ENCODE results near the gene CSGALNACT2.

CSGALNACT2 gene

DNA sequence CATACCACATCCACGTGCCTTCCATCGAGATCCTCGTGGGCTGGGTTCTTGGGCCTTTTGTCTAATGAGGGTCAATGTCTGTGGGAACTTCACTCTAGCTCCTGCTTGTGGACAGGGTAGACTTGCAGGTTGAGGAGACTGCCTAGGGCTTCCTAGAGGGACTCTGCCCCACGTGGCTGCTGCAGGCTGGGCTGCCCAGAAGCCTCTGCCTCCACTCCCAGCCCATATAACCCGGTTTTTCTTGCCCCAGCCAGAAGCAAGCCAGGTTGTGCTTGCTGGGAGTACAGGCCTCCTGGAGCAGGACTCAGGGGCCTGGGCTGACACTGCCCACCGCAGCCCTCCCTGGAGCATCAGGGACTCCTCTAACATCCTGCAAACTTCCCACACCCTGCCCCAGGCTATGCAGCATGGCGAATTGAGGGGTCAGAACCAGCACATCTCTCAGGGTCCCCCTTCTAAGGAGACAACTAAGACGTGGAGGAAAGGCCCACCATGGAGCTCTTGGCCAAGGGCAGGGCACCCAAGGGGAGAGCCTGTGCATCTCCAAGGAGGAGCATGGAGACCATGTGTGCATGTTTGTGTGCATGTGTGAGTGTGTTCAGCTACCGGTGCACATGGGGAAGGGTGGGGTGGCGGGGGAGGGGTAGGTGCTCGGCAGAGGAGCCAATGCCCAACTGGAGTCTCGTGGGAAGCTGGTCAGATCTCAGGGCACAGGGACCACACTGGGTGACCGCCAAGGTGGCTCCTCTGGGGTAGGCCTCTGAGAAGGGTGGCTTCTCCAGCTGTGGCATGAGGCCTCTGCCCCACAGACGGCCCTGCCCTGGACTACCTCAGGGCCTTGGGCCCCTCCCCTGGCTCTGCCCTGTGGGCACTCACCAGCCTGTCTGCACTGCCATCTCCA lies 66.0 kb downstream of the CSGALNACT2 start:
- no peaks in the 10 kb centered on the region for H3K9me3 ChIP-seq (ENCODE audit: control insufficient read depth in 2 of 2, low read length in 2 of 2)
- peaks cover 8 to 12% of the 10 kb centered on the region in 2 donors for H3K27me3 ChIP-seq (ENCODE audit: control insufficient read depth in 1 of 2, insufficient read depth in 2 of 2, low read length in 2 of 2)
- no peak overlapping the region for H3K9ac ChIP-seq (ENCODE audit: low read length in 2 of 2)
- no peak overlapping the region for H3K27ac ChIP-seq (ENCODE audit: low read length)
- no peaks in the 10 kb centered on the region for H3K36me3 ChIP-seq (ENCODE audit: control insufficient read depth in 2 of 2, insufficient read depth in 2 of 2, low read length in 2 of 2)
- H3K4me3 ChIP-seq (ENCODE audit: low read length in 2 of 2): no peak overlapping the region
- no peaks in the 10 kb centered on the region for H3K4me1 ChIP-seq (ENCODE audit: control insufficient read depth, insufficient read depth, low read length)

DNA sequence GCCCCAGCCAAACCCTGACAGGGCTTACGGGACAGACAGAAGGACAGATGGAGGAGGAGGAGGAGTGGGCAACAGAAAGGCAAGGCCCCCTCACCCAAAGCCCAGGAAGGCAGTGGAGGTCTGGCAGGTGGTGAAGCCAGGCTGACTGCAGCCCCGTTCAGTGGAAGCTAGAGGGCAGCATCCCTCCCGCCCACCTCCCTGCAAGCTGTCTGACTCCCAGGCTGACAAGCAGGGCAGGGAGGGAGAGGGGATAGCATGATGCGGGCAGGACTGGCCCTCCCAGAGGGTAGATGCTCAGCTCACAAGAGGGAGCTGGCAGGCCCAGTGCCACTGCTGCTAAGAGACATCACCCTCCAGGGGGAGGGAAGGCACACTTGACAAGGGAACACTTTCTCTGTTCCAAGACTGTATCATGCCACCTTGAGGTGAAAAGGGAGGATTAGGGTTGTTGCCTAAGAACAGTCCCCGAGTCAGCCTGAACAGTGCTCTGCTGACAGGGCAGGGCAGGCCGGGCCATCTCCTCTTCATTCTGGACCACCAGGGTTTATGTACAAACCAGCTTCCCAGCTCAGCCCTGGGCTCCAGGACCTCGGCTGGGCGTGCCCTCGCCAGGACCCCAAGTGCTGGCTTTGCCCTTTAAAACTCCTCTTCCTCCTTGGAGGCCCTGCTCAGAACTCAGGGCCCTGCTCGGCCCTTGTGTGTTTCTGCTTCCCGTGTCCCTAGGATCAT lies 66.9 kb downstream of the CSGALNACT2 start:
- H3K9ac ChIP-seq (ENCODE audit: low read length in 2 of 2): no peak overlapping the region
- H3K4me3 ChIP-seq (ENCODE audit: low read length in 2 of 2): no peak overlapping the region
- no peak overlapping the region for H3K27ac ChIP-seq (ENCODE audit: low read length)

DNA sequence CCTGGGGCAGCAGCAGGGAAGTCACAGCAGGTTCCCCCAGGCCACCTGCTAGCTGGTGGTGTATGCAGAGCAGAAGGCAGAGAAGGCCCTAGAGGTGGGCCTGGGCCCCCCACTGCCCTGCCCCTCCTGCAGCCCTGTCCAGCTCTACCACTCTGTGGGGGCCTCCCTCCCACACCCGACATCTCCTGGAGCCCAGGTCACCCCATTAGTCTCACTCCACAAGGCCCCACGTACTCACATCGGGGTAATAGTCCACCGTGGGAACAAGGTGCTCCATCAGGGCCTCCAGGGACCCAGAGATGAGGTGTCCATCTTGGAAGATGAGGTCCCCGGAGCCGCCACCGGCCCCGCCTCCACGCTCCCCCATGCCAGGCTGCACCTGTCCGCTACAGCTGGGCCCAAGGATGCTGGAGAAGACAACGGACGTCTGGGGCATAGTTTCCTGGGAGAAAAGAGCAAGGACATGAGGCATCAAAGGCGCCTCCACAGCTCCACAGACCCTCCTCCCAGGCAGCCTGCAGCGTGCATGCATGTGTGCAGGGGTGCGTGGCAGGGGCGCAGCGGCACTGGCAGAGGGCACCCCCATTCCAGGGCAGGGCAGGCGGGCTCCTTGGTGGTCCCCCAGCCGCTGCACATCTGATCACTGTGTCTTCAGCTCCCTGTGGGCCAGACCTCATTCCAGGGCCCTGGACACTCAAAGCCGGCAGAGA lies 67.6 kb downstream of the CSGALNACT2 start:
- no peaks in the 10 kb centered on the region for H3K4me1 ChIP-seq (ENCODE audit: control insufficient read depth, insufficient read depth, low read length)
- no peak overlapping the region for H3K4me3 ChIP-seq (ENCODE audit: low read length in 2 of 2)
- H3K27me3 ChIP-seq (ENCODE audit: control insufficient read depth in 1 of 2, insufficient read depth in 2 of 2, low read length in 2 of 2): peaks cover 0 to 5% of the 10 kb centered on the region in 2 donors
- no peak overlapping the region for H3K27ac ChIP-seq (ENCODE audit: low read length)
- H3K9me3 ChIP-seq (ENCODE audit: control insufficient read depth in 2 of 2, low read length in 2 of 2): no peaks in the 10 kb centered on the region
- H3K9ac ChIP-seq (ENCODE audit: low read length in 2 of 2): no peak overlapping the region
- H3K36me3 ChIP-seq (ENCODE audit: control insufficient read depth in 2 of 2, insufficient read depth in 2 of 2, low read length in 2 of 2): no peaks in the 10 kb centered on the region

More for the DNA sequence above, 66.9 kb downstream of the CSGALNACT2 start:
- Histone ChIP-seq H3K27me3 (ENCODE audit: control insufficient read depth in 1 of 2, insufficient read depth in 2 of 2, low read length in 2 of 2) (peaks cover 4 to 5% of the 10 kb centered on the region in 2 donors), H3K36me3 (ENCODE audit: control insufficient read depth in 2 of 2, insufficient read depth in 2 of 2, low read length in 2 of 2) (no peaks in the 10 kb centered on the region), H3K9me3 (ENCODE audit: control insufficient read depth in 2 of 2, low read length in 2 of 2) (no peaks in the 10 kb centered on the region), H3K4me1 (ENCODE audit: control insufficient read depth, insufficient read depth, low read length) (no peaks in the 10 kb centered on the region)

DNA sequence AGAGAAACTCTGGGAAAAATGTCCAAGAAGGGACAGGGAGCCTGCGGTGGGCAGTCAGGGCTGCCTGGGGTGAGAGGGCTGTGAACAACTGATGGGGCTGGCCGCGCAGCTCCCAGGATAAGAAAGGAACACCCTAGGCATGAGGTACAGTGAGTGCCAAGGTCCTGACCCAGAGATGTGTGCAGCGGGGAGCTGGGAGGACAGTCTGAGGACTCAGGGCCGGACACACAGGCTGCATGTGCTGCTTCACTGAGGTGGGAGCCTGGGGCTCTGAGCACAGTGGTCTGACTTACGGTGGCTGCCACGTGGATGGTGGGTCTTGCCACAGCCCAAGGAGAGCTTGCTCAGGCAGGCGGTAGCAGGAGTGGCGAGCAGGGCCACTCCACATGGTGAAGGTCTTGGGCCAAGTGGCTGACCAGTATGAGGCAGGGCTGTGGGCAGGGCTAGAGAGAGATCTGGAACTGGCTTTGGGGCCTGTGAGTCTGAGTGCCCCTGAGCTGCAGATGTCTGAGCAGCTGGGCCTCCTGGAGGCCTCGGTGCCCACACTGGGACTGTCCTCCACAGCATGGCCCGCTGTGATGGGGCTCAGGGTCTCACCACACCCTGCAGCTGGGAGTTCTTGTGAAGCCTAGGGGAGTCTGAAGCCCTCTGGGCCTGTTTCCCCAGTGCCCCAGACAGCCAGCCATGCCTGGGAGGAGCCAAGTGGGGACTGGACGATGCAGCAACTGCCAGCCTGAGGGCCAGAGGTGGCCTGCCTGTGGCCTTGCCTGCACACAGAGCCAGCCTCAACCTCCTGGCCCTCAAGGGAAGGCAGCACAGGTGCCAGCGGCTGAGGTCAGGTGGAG lies 68.4 kb downstream of the CSGALNACT2 start:
- H3K9me3 ChIP-seq (ENCODE audit: control insufficient read depth in 2 of 2, low read length in 2 of 2): no peaks in the 10 kb centered on the region
- no peak overlapping the region for H3K27ac ChIP-seq (ENCODE audit: low read length)
- no peaks in the 10 kb centered on the region for H3K36me3 ChIP-seq (ENCODE audit: control insufficient read depth in 2 of 2, insufficient read depth in 2 of 2, low read length in 2 of 2)
- H3K4me1 ChIP-seq (ENCODE audit: control insufficient read depth, insufficient read depth, low read length): peaks cover 2% of the 10 kb centered on the region
- H3K27me3 ChIP-seq (ENCODE audit: control insufficient read depth in 1 of 2, insufficient read depth in 2 of 2, low read length in 2 of 2): peaks cover 0 to 3% of the 10 kb centered on the region in 2 donors
- H3K4me3 ChIP-seq (ENCODE audit: low read length in 2 of 2): no peak overlapping the region
- no peak overlapping the region for H3K9ac ChIP-seq (ENCODE audit: low read length in 2 of 2)

DNA sequence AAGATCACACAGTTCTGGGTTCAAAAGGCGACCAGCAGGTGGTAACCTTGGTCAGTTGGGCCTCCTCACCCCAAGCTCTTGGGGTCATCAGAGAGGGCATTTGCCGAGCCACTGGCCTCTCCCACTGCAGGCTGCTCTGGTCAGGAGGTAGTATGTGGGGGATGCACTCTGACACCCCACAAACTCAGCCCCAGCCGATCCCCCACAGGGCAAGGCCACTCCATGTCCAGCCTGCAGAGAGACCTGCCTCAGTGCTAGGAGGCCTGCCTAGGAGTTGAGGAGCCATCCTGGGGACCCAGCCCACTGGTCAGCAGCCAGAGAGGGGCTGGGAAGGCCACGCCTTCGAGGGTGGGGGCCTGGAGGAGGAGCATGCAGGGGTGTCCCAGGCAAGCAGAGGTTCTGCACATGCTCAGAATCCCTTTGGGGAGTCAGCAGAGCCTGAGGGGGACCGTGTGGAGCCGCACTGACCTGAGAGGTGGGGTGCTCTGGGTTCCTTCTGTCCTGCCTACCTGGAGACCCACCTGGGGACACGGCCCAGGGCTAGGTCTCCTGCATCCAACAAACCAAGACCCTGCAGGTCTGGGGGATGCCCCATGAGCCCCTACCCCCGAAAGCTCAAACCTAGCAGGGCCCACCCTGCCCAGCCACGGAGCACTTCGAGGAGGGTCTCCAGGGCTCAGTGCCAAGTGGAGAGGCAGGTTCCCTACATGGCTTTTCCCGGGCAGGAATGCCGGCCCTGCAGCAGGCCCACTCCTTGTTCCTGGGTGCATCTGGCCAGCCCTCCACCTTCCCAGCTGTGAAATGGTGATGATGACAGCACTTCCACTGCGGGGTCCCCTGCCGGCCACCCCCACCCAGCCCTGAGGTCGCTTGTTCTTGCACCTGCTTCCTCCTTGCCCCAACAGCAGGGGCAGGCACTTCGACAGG lies 70.2 kb downstream of the CSGALNACT2 start:
- H3K4me1 ChIP-seq (ENCODE audit: control insufficient read depth, insufficient read depth, low read length): peaks cover 10% of the 10 kb centered on the region
- H3K27me3 ChIP-seq (ENCODE audit: control insufficient read depth in 1 of 2, insufficient read depth in 2 of 2, low read length in 2 of 2): no peaks in the 10 kb centered on the region
- H3K9me3 ChIP-seq (ENCODE audit: control insufficient read depth in 2 of 2, low read length in 2 of 2): no peaks in the 10 kb centered on the region
- no peak overlapping the region for H3K9ac ChIP-seq (ENCODE audit: low read length in 2 of 2)
- no peak overlapping the region for H3K4me3 ChIP-seq (ENCODE audit: low read length in 2 of 2)
- H3K36me3 ChIP-seq (ENCODE audit: control insufficient read depth in 2 of 2, insufficient read depth in 2 of 2, low read length in 2 of 2): no peaks in the 10 kb centered on the region
- no peak overlapping the region for H3K27ac ChIP-seq (ENCODE audit: low read length)

DNA sequence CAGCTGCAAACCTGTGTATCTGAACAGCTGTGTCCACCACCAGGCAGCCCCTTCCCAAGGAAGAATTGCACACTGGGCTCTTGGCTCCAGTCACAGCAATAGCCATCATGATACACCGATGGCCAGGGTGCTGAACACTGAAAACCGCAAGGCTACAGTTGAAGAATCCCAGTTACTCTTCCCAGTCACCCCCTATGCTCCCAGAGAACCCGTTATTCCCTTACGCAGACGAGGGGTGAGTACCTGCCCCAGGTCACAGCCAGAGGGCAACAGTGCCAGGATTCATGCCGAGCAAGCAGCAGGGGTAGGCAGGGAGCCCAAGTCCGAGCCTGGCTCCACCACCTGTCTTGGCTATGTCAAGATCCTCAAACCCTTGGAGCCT lies 70.8 kb downstream of the CSGALNACT2 start:
- Histone ChIP-seq H3K27ac (ENCODE audit: low read length) (no peak overlapping the region), H3K27me3 (ENCODE audit: control insufficient read depth in 1 of 2, insufficient read depth in 2 of 2, low read length in 2 of 2) (no peaks in the 10 kb centered on the region), H3K36me3 (ENCODE audit: control insufficient read depth in 2 of 2, insufficient read depth in 2 of 2, low read length in 2 of 2) (no peaks in the 10 kb centered on the region), H3K9me3 (ENCODE audit: control insufficient read depth in 2 of 2, low read length in 2 of 2) (no peaks in the 10 kb centered on the region), H3K9ac (ENCODE audit: low read length in 2 of 2) (no peak overlapping the region), H3K4me3 (ENCODE audit: low read length in 2 of 2) (no peak overlapping the region), H3K4me1 (ENCODE audit: control insufficient read depth, insufficient read depth, low read length) (peaks cover 10% of the 10 kb centered on the region)

DNA sequence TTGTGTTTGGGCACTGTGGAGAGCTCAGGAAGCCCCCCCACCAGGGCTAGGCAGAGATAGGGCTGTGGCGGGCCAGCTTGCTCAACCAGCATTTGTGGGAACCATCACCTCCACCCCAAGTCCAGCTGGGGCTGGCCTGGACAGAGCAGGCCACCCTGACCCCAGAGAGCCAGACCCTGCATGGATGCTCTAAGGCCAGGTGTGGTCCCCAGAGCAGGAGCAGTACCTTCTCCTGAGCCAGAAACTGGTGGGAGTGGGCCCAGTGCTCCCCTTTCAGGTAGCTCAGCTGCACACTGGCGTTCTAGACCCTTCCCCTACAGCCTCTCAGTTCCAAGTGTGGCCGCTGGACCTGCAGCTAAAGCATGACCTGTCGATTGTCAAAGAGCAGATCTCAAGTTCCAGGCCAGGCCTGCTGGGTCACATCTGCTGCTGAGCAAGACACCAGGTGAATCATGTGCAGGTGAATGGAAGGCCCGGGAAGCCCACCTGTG lies 71.5 kb downstream of the CSGALNACT2 start:
- Histone ChIP-seq H3K9me3 (ENCODE audit: control insufficient read depth in 2 of 2, low read length in 2 of 2) (no peaks in the 10 kb centered on the region), H3K4me3 (ENCODE audit: low read length in 2 of 2) (no peak overlapping the region), H3K27ac (ENCODE audit: low read length) (no peak overlapping the region), H3K4me1 (ENCODE audit: control insufficient read depth, insufficient read depth, low read length) (peaks cover 10% of the 10 kb centered on the region), H3K36me3 (ENCODE audit: control insufficient read depth in 2 of 2, insufficient read depth in 2 of 2, low read length in 2 of 2) (no peaks in the 10 kb centered on the region), H3K27me3 (ENCODE audit: control insufficient read depth in 1 of 2, insufficient read depth in 2 of 2, low read length in 2 of 2) (no peaks in the 10 kb centered on the region), H3K9ac (ENCODE audit: low read length in 2 of 2) (no peak overlapping the region)

DNA sequence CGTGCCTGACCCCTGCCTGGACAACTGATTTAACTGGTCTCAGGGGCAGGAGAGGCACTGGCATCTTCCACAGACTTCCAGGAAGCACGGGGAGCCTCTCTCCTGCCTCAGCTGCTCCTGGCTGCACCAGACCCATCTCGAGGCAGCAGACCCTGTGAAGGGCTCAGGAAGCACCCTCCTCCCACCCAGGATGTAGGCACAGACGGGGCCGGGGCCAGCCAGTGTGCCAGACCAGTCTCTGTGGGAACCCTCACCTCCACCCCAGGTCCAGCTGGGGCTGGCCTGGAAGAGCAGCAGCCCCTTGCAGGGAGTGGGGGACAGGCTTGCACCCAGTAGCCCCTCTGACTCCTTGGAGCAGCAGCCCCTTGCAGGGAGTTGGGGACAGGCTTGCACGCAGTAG lies 72.3 kb downstream of the CSGALNACT2 start:
- Histone ChIP-seq H3K27ac (ENCODE audit: low read length) (no peak overlapping the region), H3K9me3 (ENCODE audit: control insufficient read depth in 2 of 2, low read length in 2 of 2) (no peaks in the 10 kb centered on the region), H3K4me3 (ENCODE audit: low read length in 2 of 2) (no peak overlapping the region), H3K4me1 (ENCODE audit: control insufficient read depth, insufficient read depth, low read length) (peaks cover 10% of the 10 kb centered on the region), H3K9ac (ENCODE audit: low read length in 2 of 2) (no peak overlapping the region), H3K36me3 (ENCODE audit: control insufficient read depth in 2 of 2, insufficient read depth in 2 of 2, low read length in 2 of 2) (no peaks in the 10 kb centered on the region), H3K27me3 (ENCODE audit: control insufficient read depth in 1 of 2, insufficient read depth in 2 of 2, low read length in 2 of 2) (no peaks in the 10 kb centered on the region)

DNA sequence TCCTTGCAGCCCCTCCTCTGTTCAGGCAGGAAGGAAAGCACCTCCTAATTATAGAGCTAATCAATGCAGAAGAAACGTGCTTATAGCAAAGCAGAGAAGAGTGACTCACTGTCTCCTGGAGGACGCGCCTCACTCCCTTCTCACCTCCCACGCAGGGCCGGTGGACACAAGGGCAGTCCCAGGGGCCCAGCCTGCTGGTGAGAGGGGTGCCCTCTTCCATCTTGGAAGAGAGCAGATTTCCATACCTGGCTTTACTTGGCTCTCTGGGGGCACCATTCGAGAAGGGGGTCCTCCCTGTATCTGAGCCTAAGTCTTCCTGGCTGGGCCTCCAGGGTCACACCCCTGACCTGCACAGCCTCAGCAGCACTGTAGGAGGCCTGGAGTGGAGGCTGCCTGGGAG lies 72.8 kb downstream of the CSGALNACT2 start:
- H3K9me3 ChIP-seq (ENCODE audit: control insufficient read depth in 2 of 2, low read length in 2 of 2): no peaks in the 10 kb centered on the region
- H3K4me1 ChIP-seq (ENCODE audit: control insufficient read depth, insufficient read depth, low read length): peaks cover 10% of the 10 kb centered on the region
- no peak overlapping the region for H3K4me3 ChIP-seq (ENCODE audit: low read length in 2 of 2)
- no peaks in the 10 kb centered on the region for H3K36me3 ChIP-seq (ENCODE audit: control insufficient read depth in 2 of 2, insufficient read depth in 2 of 2, low read length in 2 of 2)
- no peak overlapping the region for H3K27ac ChIP-seq (ENCODE audit: low read length)
- H3K9ac ChIP-seq (ENCODE audit: low read length in 2 of 2): no peak overlapping the region
- H3K27me3 ChIP-seq (ENCODE audit: control insufficient read depth in 1 of 2, insufficient read depth in 2 of 2, low read length in 2 of 2): no peaks in the 10 kb centered on the region
